GM18858 (cell line): Measurements from ENCODE around the gene ASPDH.

ENCODE experiments used
- ATAC-seq: cut with Tn5 transposase; IDR thresholded peaks from one replicate; pipeline ENCODE4 v1.9.1; 2021; ENCODE audit not compliant: unreplicated experiment

Gene ASPDH

GRCh38 chr19:50498219-50499056 lies 15.3 kb downstream of the ASPDH start:
- no peak for ATAC-seq

- ATAC-seq = no peak
Observed at GRCh38 chr19:50497022-50497405, 16.7 kb downstream of the ASPDH start.

GRCh38 chr19:50496189-50497021 lies 17.3 kb downstream of the ASPDH start:
- ATAC-seq = no peak

GRCh38 chr19:50495020-50495531 lies 18.6 kb downstream of the ASPDH start:
- ATAC-seq = no peak

GRCh38 chr19:50494186-50495019 lies 19.3 kb downstream of the ASPDH start:
- no peak for ATAC-seq

GRCh38 chr19:50493171-50493570 lies 20.5 kb downstream of the ASPDH start:
- ATAC-seq = no peak

GRCh38 chr19:50492303-50493052 lies 21.2 kb downstream of the ASPDH start:
- ATAC-seq = no peak

GRCh38 chr19:50490991-50491472 lies 22.7 kb downstream of the ASPDH start:
- ATAC-seq = no peak

- ATAC-seq = no peak
Observed at GRCh38 chr19:50490411-50490811, 23.3 kb downstream of the ASPDH start.

- no peak for ATAC-seq
Observed at GRCh38 chr19:50489461-50490011, 24.2 kb downstream of the ASPDH start.

- no peak for ATAC-seq
Observed at GRCh38 chr19:50488389-50489194, 25.1 kb downstream of the ASPDH start.

GRCh38 chr19:50486823-50487515 lies 26.7 kb downstream of the ASPDH start:
- ATAC-seq = no peak

GRCh38 chr19:50485284-50485955 lies 28.3 kb downstream of the ASPDH start:
- ATAC-seq = no peak

GRCh38 chr19:50482916-50483315 lies 30.8 kb downstream of the ASPDH start:
- no peak for ATAC-seq

GRCh38 chr19:50482271-50482855 lies 31.4 kb downstream of the ASPDH start:
- no peak for ATAC-seq

GRCh38 chr19:50481351-50482149 lies 32.2 kb downstream of the ASPDH start:
- ATAC-seq = no peak
